Lung microvascular endothelial cell (primary cell): Measurements from ENCODE around the gene PUSL1. TPM values are rescaled to one million over a fixed set of nuclear protein-coding genes. Genes with fewer than 3 reads are reported as not detected.
"Not testable (repeated sequence)": the region's sequence is repeated elsewhere in the genome, so short reads cannot be mapped to it uniquely, and the experiment has no call there.

ENCODE experiments used
- DNase-seq, 2 donors: peaks; one replicate each; pipeline versions ENCODE4 v3.0.0 to v3.0.0-alpha.2; 2010; ENCODE audit warnings: low read depth in 2 of 2
- total RNA-seq: library from RNA; depleted of rRNA; stranded (reverse); fragments of >200 nt; gene quantifications from 2 replicates; pipeline ENCODE4 v1.2.1, GENCODE V29; 2014

Gene PUSL1
- total RNA-seq, 1 donor from 2014 or later, result 6.9 TPM

DNA sequence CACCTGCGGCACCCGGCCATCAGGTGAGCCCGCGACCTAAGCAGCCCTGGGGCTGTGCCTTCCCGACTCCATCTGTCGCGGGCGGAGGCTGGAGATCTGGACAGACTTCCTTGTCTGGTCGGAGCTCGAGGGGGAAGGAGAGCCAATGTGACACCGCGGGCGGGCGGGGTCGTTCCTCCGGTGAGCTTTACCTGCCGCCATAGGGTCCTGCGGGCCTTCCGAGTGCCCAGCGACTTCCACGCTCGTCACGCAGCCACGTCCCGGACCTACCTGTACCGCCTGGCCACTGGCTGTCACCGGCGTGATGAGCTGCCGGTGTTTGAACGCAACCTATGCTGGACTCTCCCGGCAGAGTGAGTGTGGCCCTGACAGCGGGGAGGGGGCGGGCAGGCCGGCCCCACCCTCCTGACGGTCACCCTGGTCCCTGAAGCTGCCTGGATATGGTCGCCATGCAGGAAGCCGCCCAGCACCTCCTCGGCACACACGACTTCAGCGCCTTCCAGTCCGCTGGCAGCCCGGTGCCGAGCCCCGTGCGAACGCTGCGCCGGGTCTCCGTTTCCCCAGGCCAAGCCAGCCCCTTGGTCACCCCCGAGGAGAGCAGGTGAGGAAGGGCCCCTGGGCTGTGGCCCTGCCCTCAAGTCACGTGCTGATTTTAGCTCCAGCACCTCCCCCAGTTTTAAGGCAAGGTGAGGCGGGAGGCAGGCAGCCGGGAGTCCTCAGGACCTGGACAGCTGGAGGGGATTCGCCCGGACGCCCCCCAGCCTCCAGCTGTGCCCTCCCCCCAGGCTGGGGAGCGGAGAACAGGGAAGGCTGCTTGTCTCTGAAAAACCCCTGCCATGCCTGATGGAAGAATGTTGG is 1.1 kb downstream of the PUSL1 start:
- no peak for DNase-seq

DNA sequence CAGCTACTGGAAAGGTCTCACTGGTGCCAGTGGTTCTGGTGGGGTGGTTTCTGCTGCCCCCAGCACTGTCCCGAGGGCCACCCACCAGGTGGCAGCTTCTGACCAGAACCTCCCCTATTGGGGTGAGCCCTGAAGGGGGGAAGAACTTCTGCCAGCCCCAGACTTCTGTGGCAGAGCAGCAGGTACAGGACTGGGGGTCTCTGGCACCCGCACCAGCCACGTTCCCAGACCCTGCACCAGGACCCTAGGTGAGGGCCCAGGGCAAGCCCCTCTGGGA is 1.6 kb downstream of the PUSL1 start:
- no peak for DNase-seq

DNA sequence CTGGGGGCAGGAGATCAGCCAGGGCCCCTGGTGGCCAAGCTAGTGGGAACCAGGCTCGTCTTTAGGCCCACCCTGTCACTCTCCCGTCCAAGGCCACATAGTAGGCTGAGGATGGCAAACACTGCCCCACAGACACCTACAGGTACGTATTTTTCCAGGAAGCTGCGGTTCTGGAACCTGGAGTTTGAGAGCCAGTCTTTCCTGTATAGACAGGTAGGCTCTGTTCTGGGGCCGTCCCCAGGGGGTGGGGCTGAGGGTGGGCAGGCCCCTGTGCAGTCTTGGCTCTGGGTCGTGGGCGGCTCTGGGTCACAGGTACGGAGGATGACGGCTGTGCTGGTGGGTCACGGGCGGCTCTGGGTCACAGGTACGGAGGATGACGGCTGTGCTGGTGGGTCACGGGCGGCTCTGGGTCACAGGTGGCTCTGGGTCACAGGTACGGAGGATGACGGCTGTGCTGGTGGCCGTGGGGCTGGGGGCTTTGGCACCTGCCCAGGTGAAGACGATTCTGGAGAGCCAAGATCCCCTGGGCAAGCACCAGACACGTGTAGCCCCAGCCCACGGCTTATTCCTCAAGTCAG is 2.2 kb downstream of the PUSL1 start:
- no peak for DNase-seq

DNA sequence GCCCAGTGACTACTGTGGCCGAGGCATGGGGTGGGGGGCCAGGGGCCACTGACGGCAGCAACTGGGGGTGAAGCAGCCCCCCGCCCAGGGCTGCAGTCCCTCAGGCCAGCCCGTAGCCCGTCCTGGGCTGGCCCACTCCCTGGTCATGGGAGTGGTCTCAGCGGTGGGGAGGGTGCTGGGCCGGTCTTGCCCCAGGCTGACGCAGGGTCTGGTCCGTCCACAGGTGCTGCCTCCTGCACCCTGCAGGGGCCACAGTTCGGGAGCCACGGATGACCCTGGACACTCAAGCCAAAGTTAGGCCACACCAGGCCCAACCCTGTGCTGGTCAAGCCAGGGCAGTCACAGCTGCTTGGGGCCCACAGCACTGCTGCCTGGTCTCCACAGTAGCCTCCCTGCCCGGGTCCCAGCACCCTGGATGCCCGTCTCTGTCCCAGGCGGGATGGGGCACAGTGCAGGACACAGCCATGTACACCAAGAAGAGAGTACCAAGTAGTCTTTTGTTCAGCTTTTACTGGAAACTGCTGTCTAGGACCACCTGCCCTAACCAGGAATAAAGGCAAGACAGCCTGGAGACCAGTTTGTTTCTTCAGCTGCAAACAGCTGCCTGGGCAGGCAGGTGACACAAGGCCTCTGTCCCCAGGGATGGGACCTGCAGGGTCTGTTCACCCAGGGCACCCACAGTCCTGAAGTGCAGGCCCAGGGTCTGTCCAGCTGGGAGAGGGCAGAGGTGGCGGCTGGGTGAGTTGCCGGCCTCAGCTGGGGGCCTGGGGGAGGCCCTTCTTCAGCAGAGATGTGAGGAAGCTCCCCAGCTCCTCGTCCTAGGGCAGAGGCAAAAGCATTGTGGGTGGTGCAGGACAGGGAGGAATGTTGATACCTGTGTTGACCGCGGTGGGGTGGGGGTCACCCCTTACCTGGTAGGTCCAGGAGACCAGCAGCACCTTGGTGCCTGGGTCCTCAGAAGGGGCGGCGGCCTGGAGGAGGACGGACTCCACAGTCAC is 3.0 kb downstream of the PUSL1 start:
- DNase-seq, result no peak

DNA sequence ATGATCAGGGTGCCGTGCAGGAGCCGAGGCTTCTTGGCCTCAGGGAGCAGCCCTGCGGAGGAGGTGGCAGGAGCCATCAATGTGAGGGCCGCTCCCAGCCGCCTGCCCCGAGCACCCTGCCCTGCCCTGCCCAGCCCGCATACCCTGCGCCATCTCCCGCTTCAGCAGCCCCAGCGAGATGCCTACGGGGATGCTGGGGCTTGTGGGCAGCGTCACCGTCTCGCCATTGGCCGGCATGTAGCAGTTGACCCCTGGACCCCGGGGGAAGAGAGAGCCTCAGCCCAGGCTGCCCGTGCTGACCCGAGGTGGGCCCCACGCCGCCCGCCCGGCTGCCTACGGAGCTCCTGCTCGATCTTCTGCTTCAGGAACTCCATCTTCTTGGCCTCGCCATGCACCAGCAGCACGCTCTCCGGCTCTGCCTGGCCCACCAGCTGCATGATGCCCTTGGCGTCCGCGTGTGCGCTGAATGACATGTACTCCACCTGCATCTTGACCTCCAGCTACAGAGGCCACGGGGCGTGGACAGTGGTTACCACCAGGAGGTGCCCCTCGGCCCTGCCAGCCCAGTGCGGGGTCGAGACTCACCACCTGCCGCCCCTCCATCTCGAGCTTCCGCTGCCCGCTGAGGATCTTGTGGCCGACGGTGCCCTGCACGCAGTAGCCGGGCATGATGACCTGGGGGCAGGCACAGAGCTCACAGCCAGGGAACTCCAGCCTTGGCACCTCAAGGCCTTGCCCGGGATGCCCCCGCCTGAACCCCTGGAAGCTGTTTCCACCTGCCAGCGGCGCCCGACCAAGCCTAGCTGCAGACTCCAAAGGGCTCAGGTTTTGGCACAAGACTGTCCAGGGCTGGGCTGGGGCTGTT is 4.3 kb downstream of the PUSL1 start:
- DNase-seq, result no peak

DNA sequence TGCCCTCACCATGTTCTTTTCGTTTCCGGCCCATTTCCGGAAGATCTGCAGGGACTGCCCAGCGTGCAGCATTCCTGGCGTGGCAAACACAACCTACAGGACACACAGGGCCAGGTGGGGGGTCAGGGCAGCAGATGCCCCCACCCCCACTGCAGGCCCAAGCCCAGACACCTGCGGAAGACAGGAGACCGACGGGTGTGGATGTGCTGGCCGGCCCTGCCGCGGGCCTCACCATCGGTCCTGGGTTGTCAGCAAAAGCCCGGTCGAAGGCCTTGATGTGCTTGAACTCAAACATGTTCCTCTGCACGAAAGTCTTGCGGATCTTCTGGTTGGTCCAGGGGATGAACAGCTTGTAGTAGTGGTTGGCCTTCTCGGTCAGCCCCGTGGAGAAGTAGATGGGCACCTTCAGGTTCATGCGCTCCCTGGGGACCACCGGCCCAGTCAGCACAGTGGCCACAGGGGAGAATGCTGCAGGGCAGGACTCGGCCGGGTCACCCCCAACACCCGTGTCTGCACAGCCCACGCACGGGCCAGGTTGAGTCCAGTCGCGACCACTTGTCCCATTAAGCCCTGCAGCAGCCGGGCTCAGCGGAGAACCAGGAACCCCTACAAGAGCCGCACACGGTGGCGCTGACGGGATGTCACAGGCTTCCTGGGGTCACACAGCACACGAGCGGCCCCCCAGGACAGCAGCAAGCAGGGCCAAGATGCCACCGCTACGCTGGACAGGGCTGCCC is 5.3 kb downstream of the PUSL1 start:
- no peak for DNase-seq

DNA sequence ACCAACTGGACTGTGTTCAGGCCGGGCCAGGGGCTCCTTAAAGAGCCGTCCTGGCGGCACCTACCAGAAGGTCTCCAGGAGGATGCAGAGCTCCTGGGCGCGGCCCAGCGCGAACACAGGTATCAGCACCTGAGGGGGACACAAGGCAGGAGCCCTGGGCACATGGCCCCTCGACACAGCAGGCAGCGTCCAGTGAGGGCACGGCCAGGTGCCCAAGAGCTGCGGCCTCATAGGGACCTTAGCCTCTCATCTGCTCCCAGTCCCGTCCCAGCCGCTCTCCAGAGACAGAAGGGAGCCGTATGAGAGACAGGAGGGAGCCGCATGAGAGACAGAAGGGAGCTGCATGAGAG is 5.8 kb downstream of the PUSL1 start:
- no peak for DNase-seq

DNA sequence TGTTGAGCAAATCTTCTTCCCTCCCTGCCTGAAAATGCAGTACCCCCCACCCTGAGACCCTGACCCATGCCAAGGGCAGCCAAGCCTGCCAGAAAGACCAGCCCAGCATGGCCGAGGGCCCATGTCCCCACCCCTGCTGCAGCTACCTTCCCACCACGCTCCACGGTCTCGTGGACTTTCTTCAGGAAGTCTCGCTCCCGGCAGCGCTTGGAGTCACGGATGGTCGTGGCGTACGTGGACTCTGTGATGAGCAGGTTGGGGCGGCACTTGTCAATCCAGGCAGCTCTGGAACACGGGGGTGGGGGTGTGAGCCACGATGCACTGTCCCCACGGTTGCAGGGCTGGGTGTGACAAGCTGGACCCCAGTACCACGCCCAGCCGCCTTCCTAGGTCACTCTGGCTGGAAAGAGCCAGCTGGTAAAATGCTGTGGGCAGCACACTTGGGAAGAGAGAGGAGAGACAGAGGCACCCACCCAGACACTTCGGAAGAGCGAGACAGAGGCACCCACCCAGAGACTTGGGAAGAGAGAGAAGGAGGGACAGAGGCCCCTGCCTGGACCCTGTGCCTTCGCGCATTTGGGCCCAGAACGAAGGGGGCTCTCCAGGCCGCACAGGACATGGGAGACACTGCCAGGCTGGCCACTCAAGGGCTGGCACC is 6.4 kb downstream of the PUSL1 start:
- no peak for DNase-seq

DNA sequence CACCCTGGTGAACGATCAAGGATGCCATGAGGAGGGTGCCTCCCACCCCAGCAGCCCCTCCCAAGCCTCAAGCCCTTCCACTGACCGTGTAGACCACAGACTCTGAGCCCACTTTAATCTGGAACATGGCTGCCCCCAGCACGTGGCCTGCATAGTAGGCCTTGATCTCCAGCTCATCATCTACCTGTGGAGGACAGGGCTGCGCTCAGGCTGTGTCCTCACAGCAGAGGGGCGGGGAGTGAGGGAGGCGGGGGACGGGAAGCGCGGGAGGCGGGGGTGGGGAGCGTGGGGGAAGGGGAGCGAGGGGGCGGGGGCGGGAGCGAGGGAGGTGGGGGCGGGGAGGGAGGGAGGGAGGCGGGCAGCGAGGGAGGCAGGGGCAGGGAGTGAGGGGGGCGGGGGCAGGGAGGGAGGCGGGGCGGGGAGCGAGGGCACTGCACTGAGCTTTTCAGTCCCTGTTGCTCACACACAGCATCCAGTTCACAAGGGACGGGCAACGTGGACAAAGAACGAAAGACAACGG is 7.1 kb downstream of the PUSL1 start:
- DNase-seq, result no peak

DNA sequence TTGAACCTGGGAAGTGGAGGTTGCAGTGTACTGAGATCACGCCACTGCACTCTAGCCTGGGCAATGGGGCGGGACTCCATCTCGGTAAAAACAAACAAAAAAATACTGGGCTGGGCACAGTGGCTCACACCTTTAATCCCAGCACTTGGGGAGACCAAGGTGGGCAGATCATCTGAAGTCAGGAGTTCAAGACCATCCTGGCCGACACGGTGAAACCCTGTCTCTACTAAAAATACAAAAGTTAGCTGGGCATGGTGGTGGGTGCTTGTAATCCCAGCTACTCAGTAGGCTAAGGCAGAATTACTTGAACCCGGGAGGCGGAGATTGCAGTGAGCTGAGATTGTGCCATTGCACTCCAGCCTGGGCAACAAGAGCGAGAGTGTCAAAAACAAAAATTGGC is 7.8 kb downstream of the PUSL1 start:
- not testable (repeated sequence) for DNase-seq

DNA sequence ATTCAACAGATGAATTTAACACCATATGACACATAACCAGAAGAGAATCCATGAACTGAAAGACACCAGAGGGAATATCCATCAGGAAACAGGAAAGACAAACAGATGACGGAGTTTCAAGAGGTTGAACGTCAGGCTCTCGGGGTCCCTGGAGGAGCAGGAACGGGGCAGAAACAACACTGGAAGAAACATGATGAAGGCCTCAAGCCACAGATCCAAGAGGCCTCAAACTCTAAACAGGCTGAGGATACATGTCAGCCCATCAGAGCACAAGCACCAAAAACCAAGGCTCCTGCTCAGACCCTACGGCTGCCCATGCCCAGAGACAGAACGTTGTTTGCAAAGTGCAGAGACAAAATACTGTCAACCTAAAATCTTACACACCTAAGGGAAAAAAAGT is 9.0 kb downstream of the PUSL1 start:
- DNase-seq, result no peak

DNA sequence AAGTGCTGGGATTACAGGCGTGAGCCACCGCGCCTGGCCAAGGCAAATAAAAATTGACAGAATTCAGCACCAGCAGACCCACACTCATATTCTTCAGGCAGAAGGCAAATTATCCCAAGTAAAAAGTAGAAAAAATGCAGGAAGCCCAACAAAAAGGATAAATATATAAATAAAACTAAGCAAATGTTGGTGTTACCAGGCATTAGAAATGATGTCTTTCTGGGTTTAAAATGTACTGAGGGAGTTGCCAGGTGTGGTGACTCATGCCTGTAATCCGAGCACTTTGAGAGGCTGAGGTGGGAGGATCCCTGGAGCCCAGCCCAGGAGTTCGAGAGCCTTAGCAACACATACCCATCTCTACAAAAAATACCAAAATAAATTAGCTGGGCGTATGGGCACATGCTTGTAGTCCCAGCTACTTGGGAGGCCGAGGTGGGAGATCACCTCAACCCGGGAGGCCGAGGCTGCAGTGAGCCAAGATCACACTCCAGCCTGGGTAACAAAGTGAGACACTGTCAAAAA is 9.8 kb downstream of the PUSL1 start:
- DNase-seq, result peak; percentile 73 to 77

DNA sequence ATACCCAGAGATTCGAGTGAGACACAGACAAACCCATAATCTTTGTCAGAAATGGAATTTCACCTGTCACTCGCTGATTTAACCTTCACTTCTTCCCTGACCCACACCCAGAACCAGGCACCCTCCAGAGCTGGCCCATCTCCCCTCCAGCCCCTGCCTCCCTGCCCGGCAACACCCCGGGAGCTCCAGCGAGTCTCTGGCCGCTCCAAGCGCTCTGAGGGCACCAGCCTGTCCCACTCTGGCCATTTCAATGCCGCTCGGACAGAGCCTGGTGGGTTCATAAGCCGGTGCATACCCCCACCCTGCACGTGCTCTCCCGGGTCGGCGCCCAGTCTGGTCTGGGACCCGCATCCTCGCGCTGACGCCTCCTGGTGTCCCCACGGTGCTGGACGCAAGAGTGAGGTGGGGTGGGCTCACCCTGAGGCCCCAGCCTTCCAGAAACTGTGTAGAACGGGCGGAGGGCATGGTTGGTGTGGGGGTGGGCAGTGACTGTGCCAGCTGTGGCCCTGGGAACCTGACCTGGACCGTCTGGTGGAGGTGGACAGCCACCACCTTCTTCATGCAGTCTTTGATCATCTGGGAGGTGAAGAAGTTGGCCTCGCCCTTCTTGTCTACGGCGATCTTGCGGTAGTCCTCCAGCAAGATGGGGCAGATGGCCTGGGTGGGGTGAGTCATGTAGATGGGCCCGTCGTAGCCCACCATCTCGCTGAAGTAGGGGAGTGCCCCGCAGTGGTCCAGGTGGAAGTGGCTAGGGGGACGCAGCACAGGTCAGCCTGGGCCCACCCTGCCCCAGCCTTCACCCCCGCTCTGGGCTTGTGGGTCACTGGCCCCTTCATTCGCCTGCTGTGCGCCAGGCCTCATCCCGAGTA is 10.6 kb downstream of the PUSL1 start:
- DNase-seq, result no peak

DNA sequence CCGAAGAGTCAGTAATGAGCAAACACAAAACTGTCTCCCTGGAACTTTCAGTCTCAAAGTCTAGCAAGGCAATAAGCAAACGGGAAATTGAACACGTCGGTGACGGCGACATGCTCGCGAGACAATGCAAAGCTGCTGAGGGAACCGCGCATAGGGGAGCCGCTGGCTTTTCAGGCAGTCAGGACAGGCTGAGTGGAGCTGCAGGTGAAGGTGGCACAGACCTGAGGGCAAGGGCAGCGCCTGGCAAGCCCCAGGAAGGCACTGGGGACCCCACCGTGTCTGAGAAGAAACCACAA is 11.2 kb downstream of the PUSL1 start:
- DNase-seq, result no peak

DNA sequence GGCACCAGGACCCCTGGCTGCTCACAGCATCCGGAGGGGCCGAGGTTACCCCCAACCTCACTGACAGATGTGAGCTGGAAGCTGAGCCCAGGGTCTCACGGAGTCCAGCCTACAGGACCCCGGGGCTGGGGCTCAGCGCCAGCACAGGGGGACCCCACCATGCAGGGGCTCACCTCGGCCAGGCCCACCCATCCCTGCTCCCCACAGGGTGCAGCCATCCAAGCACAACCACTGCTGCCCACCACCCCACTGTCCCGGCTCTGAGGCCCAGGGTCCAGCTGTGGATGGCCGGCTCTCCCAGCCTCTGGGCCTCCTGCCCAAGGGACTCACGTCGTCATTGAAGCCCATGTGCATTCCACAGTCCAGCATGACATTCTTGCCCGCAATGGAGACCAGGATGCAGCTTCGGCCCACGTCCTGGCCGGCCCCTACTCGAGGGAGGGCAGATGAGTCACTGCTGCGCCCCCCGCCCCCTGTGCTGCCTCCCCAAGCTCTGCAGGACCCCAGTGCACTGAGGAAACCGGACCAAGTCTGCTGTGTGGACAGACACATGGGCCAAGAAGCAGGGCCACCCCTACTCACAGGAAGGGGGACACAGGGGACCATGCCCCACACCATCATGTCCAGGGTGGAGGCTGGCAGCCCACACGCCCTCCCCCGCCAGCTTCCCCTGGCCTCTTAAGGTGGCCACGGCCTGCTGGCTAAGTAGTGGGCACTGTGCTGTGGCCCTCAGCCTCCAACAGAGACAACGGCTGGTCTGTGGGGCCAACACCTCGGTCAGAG is 12.5 kb downstream of the PUSL1 start:
- DNase-seq, result no peak

DNA sequence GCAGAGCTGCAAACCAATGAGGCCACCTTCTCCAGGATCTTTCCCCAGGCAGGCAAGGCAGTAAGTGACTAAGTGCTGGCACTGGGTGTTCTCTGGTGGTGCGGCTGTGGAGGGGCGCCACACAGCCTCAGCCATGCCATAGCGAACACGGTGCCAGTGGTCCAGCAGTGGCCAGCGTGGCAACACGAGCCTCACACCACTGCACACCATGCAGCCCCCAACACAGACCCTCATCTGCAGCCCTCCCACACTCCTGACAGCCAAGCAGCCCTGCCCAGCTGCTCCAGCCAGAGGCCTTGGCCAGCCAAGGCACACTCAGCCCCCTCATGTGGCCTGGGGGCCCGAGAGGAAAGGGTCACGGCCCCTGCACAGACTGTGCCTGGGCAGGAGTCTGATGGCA is 13.1 kb downstream of the PUSL1 start:
- DNase-seq, result no peak

DNA sequence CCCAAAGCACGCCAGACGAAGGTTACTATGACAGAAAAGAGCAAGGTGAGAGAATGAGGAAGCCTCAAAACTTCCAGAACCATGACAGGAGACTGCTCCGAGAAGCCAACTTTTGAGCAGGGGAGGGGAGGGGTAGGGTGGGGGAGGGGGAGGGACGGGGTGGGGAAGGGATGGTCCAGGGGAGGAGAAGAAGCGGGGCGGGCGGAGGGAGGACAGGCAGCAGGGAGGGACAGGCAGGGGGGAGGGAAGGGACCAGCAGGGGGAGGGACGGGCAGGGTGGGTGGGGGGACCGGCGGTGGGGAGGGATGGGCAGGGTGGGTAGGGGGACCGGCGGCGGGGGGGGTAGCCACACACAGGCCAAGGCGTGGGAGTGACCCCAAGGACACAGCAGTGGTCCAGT is 14.0 kb downstream of the PUSL1 start:
- no peak for DNase-seq

DNA sequence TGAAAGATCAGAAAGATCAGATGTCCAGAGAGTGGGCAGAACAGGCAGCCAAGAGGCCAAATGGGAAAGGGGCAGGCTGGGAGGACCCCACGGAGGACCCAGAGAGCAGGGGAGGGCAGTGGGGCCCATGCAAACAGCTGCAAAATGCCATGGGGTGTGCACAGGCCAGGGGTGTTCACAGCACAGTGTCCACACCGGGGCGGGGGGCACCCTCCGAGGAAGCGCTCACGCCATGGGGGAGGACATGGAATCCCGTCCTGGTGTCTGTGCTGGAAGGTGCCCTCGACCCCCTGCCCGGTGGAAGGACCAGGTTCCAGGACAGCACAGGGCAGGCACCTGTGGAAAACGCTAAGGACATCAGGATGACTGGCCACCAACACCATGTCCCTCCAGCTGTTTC is 14.6 kb downstream of the PUSL1 start:
- no peak for DNase-seq
